ENCODE data around the gene BMP10.

BMP10 gene

GRCh38 chr2:68862889-68863288 lies 8.3 kb downstream of the BMP10 start:
- peaks cover 3% of the 10 kb centered on the region for H3K27me3 ChIP-seq (ENCODE audit: control insufficient read depth, insufficient read depth, low read length)
- H3K4me3 ChIP-seq (ENCODE audit: low read depth, low read length): no peak overlapping the region
- no peaks in the 10 kb centered on the region for H3K36me3 ChIP-seq (ENCODE audit: control insufficient read depth, insufficient read depth, low read length)
- no peaks in the 10 kb centered on the region for H3K9me3 ChIP-seq (ENCODE audit: control insufficient read depth, insufficient read depth, low read length)
- H3K9ac ChIP-seq (ENCODE audit: low read depth, low read length): no peak overlapping the region
- H3K4me1 ChIP-seq (ENCODE audit: control insufficient read depth, insufficient read depth, low read length): no peaks in the 10 kb centered on the region

- Histone ChIP-seq H3K4me3 (ENCODE audit: low read depth, low read length) (no peak overlapping the region), H3K27me3 (ENCODE audit: control insufficient read depth, insufficient read depth, low read length) (peaks cover 5% of the 10 kb centered on the region), H3K9me3 (ENCODE audit: control insufficient read depth, insufficient read depth, low read length) (no peaks in the 10 kb centered on the region), H3K9ac (ENCODE audit: low read depth, low read length) (no peak overlapping the region), H3K36me3 (ENCODE audit: control insufficient read depth, insufficient read depth, low read length) (no peaks in the 10 kb centered on the region), H3K4me1 (ENCODE audit: control insufficient read depth, insufficient read depth, low read length) (no peaks in the 10 kb centered on the region)
Measured at GRCh38 chr2:68861330-68861729, 9.9 kb downstream of the BMP10 start.

- peaks cover 5% of the 10 kb centered on the region for H3K27me3 ChIP-seq (ENCODE audit: control insufficient read depth, insufficient read depth, low read length)
- H3K9ac ChIP-seq (ENCODE audit: low read depth, low read length): no peak overlapping the region
- no peaks in the 10 kb centered on the region for H3K4me1 ChIP-seq (ENCODE audit: control insufficient read depth, insufficient read depth, low read length)
- no peak overlapping the region for H3K4me3 ChIP-seq (ENCODE audit: low read depth, low read length)
- no peaks in the 10 kb centered on the region for H3K36me3 ChIP-seq (ENCODE audit: control insufficient read depth, insufficient read depth, low read length)
- no peaks in the 10 kb centered on the region for H3K9me3 ChIP-seq (ENCODE audit: control insufficient read depth, insufficient read depth, low read length)
Measured at GRCh38 chr2:68860111-68860510, 11.1 kb downstream of the BMP10 start.

GRCh38 chr2:68857855-68858456 lies 13.2 kb downstream of the BMP10 start:
- no peak overlapping the region for H3K4me3 ChIP-seq (ENCODE audit: low read depth, low read length)
- no peak overlapping the region for H3K9ac ChIP-seq (ENCODE audit: low read depth, low read length)
- H3K4me1 ChIP-seq (ENCODE audit: control insufficient read depth, insufficient read depth, low read length): no peaks in the 10 kb centered on the region
- no peaks in the 10 kb centered on the region for H3K36me3 ChIP-seq (ENCODE audit: control insufficient read depth, insufficient read depth, low read length)
- no peaks in the 10 kb centered on the region for H3K9me3 ChIP-seq (ENCODE audit: control insufficient read depth, insufficient read depth, low read length)
- H3K27me3 ChIP-seq (ENCODE audit: control insufficient read depth, insufficient read depth, low read length): peaks cover 2% of the 10 kb centered on the region

GRCh38 chr2:68857202-68857845 lies 13.9 kb downstream of the BMP10 start:
- Histone ChIP-seq H3K4me3 (ENCODE audit: low read depth, low read length) (no peak overlapping the region), H3K27me3 (ENCODE audit: control insufficient read depth, insufficient read depth, low read length) (peaks cover 2% of the 10 kb centered on the region), H3K4me1 (ENCODE audit: control insufficient read depth, insufficient read depth, low read length) (no peaks in the 10 kb centered on the region), H3K36me3 (ENCODE audit: control insufficient read depth, insufficient read depth, low read length) (no peaks in the 10 kb centered on the region), H3K9me3 (ENCODE audit: control insufficient read depth, insufficient read depth, low read length) (no peaks in the 10 kb centered on the region), H3K9ac (ENCODE audit: low read depth, low read length) (no peak overlapping the region)

GRCh38 chr2:68855550-68855949 lies 15.6 kb downstream of the BMP10 start:
- Histone ChIP-seq H3K9me3 (ENCODE audit: control insufficient read depth, insufficient read depth, low read length) (no peaks in the 10 kb centered on the region), H3K27me3 (ENCODE audit: control insufficient read depth, insufficient read depth, low read length) (peaks cover 2% of the 10 kb centered on the region), H3K4me3 (ENCODE audit: low read depth, low read length) (no peak overlapping the region), H3K4me1 (ENCODE audit: control insufficient read depth, insufficient read depth, low read length) (no peaks in the 10 kb centered on the region), H3K36me3 (ENCODE audit: control insufficient read depth, insufficient read depth, low read length) (no peaks in the 10 kb centered on the region), H3K9ac (ENCODE audit: low read depth, low read length) (no peak overlapping the region)

GRCh38 chr2:68854476-68854875 lies 16.7 kb downstream of the BMP10 start:
- H3K27me3 ChIP-seq (ENCODE audit: control insufficient read depth, insufficient read depth, low read length): peaks cover 2% of the 10 kb centered on the region
- H3K9me3 ChIP-seq (ENCODE audit: control insufficient read depth, insufficient read depth, low read length): no peaks in the 10 kb centered on the region
- no peak overlapping the region for H3K9ac ChIP-seq (ENCODE audit: low read depth, low read length)
- no peaks in the 10 kb centered on the region for H3K36me3 ChIP-seq (ENCODE audit: control insufficient read depth, insufficient read depth, low read length)
- no peak overlapping the region for H3K4me3 ChIP-seq (ENCODE audit: low read depth, low read length)
- H3K4me1 ChIP-seq (ENCODE audit: control insufficient read depth, insufficient read depth, low read length): no peaks in the 10 kb centered on the region

GRCh38 chr2:68853915-68854314 lies 17.3 kb downstream of the BMP10 start:
- H3K4me3 ChIP-seq (ENCODE audit: low read depth, low read length): no peak overlapping the region
- H3K4me1 ChIP-seq (ENCODE audit: control insufficient read depth, insufficient read depth, low read length): no peaks in the 10 kb centered on the region
- no peak overlapping the region for H3K9ac ChIP-seq (ENCODE audit: low read depth, low read length)
- no peaks in the 10 kb centered on the region for H3K36me3 ChIP-seq (ENCODE audit: control insufficient read depth, insufficient read depth, low read length)
- no peaks in the 10 kb centered on the region for H3K9me3 ChIP-seq (ENCODE audit: control insufficient read depth, insufficient read depth, low read length)
- peaks cover 2% of the 10 kb centered on the region for H3K27me3 ChIP-seq (ENCODE audit: control insufficient read depth, insufficient read depth, low read length)

- Histone ChIP-seq H3K36me3 (ENCODE audit: control insufficient read depth, insufficient read depth, low read length) (no peaks in the 10 kb centered on the region), H3K9ac (ENCODE audit: low read depth, low read length) (no peak overlapping the region), H3K4me3 (ENCODE audit: low read depth, low read length) (no peak overlapping the region), H3K9me3 (ENCODE audit: control insufficient read depth, insufficient read depth, low read length) (no peaks in the 10 kb centered on the region), H3K27me3 (ENCODE audit: control insufficient read depth, insufficient read depth, low read length) (peaks cover 2% of the 10 kb centered on the region), H3K4me1 (ENCODE audit: control insufficient read depth, insufficient read depth, low read length) (no peaks in the 10 kb centered on the region)
Measured at GRCh38 chr2:68853035-68853434, 18.2 kb downstream of the BMP10 start.

- H3K4me3 ChIP-seq (ENCODE audit: low read depth, low read length): no peak overlapping the region
- H3K36me3 ChIP-seq (ENCODE audit: control insufficient read depth, insufficient read depth, low read length): no peaks in the 10 kb centered on the region
- H3K9me3 ChIP-seq (ENCODE audit: control insufficient read depth, insufficient read depth, low read length): no peaks in the 10 kb centered on the region
- H3K9ac ChIP-seq (ENCODE audit: low read depth, low read length): no peak overlapping the region
- no peaks in the 10 kb centered on the region for H3K4me1 ChIP-seq (ENCODE audit: control insufficient read depth, insufficient read depth, low read length)
- H3K27me3 ChIP-seq (ENCODE audit: control insufficient read depth, insufficient read depth, low read length): no peaks in the 10 kb centered on the region
Measured at GRCh38 chr2:68850524-68850923, 20.7 kb downstream of the BMP10 start.

- Histone ChIP-seq H3K9ac (ENCODE audit: low read depth, low read length) (no peak overlapping the region), H3K36me3 (ENCODE audit: control insufficient read depth, insufficient read depth, low read length) (no peaks in the 10 kb centered on the region)
Measured at GRCh38 chr2:68849579-68850030, 21.6 kb downstream of the BMP10 start.

GRCh38 chr2:68847751-68848150 lies 23.4 kb downstream of the BMP10 start:
- Histone ChIP-seq H3K4me1 (ENCODE audit: control insufficient read depth, insufficient read depth, low read length) (no peaks in the 10 kb centered on the region), H3K4me3 (ENCODE audit: low read depth, low read length) (no peak overlapping the region), H3K9ac (ENCODE audit: low read depth, low read length) (no peak overlapping the region), H3K36me3 (ENCODE audit: control insufficient read depth, insufficient read depth, low read length) (no peaks in the 10 kb centered on the region), H3K27me3 (ENCODE audit: control insufficient read depth, insufficient read depth, low read length) (no peaks in the 10 kb centered on the region), H3K9me3 (ENCODE audit: control insufficient read depth, insufficient read depth, low read length) (no peaks in the 10 kb centered on the region)

More at GRCh38 chr2:68849579-68850030, 21.6 kb downstream of the BMP10 start:
- no peaks in the 10 kb centered on the region for H3K4me1 ChIP-seq (ENCODE audit: control insufficient read depth, insufficient read depth, low read length)
- H3K9me3 ChIP-seq (ENCODE audit: control insufficient read depth, insufficient read depth, low read length): no peaks in the 10 kb centered on the region
- H3K27me3 ChIP-seq (ENCODE audit: control insufficient read depth, insufficient read depth, low read length): no peaks in the 10 kb centered on the region
- H3K4me3 ChIP-seq (ENCODE audit: low read depth, low read length): no peak overlapping the region
